Activated CD4-positive, alpha-beta T cell treated with anti-CD3 and anti-CD28 coated beads for 48 hours (primary cell): Measurements from ENCODE around the gene CYBC1.

ENCODE experiments used
- DNase-seq: peaks from one replicate; pipeline ENCODE4 v3.0.0-alpha.2; 2020

Gene CYBC1

DNA sequence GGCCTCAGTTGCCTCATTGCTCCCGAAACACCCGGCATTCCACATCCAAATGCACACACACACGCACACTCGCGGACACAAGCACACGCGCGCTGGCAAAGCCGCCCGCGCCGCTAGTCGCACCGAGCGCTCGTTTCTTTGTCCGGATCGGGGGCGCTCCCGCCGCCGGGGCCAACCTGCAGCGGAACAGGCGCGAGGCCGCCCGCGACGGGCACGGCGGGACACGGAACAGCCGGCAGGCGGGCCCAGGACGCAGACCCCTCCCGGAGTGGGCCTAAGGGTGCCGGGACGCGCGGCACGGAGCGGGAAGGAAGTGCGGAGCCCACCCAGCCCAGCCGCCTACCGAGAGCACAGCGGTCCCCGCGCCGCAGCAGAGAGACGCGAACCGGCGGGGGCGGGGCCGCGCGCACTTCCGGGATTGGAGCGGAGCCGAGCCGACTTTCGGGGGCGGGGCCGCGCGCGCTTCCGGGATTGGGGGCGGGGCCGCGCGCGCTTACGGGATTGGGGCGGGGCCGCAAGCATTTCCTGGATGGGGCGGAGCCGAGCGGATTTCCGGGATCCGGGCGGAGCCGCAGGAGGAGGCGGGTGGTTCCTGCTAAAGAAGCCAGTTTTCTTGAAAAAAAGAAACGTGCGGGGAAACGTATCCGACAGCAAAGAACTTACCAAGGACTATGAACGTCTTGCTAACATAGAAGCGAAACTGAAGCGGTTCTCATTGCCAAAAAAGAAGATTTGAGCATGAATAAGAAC is at the start of gene CYBC1:
TSS of gene CYBC1 (minus strand) at position 396 of the 750 bp plus-strand sequence. CDS start 1,498 bp downstream, outside the sequence.
- peak; percentile 97 for DNase-seq

GRCh38 chr17:82497483-82498405 is 47.2 kb upstream of the CYBC1 start:
- peak; percentile 52 for DNase-seq

DNA sequence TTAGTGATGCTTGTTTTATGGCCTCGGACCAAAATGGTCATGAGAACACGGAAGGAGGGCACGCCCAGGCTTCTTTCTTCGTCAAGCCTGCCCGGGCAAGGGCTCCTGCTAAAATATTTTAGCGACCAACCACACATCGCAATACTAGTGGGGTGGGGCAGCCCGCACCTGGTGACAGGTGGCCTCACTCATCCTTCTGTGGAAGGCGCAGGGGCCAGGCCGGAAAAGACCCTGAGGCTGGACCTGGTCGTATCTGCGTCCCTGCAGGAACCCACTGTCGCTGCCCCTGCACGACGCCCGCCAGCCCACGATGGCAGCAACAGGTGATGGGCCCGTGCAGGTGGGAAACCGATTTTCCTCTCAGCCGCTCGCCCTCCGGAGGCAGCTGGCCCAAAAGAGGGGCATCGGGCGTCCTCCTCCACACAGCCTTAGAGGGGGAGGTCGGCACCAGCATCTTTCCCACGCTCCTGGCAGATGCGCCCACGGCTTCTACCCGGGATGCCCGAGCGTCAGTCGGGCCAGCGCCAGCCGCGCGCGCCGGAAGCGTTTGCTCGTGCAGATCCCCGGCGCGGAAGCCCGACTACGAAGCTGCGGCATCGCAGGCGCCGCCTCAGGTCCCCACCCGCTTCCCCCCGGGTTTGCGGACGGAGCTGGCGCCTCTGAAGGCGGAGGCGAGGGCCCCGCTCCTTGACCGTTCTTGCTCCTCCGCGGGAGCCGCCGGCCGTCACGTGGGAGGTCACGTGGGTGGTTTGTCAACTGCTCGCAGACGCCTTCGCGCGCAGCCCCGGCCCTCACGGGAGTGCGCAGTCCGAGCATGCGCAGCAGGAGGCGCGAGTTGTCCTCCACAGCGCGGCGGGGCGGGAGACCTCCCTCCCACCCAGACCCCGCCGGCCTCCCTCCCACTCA is 46.2 kb upstream of the CYBC1 start:
- peak; percentile 94 for DNase-seq

DNA sequence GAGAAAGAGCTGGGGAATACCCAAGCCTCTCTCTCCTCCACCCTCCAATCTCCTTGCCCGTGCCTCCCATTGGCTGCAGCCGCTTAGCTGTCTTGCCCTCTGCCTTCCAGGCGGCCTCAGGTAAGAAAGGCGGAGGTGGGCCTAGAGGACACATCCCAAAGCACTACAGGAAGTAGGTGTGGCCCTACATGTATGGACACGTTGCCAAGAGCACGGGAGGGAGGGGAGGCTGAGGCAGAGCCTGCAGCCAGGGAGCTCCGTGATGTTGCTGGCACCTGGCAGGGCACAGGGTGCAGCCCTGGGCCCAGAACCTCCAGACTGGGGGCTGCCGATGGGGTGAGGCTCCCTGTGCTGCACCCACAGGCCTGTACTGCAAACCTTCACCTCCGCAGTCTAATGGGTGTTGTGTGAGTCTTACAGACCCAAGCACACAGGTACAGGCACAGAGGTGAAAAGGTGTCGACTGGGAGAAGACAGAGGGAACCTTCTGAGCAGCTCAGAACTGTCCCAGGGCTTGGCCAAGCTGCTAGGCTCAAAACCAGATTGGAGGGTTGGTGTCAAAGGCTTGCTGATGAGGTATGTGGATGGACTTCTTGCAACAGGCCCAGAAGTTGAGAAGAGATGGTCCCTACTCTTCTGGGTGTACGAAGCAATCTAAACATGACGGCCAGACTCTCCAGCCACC is 45.4 kb upstream of the CYBC1 start:
- no peak for DNase-seq

GRCh38 chr17:82494236-82495055 is 43.9 kb upstream of the CYBC1 start:
- peak; percentile 91 for DNase-seq

- DNase-seq, result no peak
These were observed 42.8 kb upstream of the CYBC1 start for GRCh38 chr17:82493226-82493781.

DNA sequence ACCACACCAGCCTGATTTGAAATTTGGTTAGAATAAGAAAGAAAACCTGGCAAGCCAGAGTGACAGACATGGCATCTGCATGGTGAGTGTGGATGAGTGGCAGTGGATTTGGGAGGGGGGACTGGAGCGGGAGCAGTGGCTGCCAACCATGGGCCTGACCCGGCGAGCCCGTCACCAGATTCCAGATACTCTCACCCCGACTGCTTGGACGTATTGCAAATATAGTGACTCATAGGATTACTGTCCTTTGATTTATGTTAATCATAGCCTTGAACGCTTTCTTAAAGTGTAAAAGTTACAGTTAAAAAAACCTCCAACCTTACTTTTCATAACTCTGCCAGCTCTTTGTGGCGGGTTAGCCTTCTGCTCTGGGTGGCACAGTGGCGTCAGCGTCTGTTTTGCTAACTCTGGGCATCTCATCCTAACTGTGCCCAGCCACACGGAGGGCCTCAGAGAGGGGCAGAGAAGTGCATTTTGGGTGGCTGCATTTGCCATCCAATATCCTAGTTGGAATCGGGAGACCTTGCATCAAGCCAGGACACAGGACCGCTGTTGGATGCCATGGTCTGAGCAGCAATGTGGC is 42.2 kb upstream of the CYBC1 start:
- no peak for DNase-seq

DNA sequence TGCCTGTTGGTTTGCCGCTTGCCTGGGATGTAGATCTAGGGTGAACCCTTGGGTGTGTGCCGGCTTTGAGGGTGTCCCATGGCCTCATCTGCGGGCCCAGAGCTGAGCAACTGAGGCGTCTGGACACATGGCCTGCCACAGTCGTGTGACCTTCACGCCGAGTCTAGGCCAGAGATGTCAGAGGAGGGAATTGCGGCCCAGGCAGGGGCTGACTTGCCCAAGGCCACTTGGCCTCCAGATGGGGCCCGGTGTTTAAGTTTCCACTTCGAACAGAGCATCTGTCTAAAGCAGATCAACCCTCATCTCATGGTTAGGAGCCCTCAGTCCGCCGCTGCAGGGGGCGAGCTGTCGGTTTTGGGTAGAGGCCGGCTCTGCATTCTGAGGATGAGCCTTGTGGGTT is 41.0 kb upstream of the CYBC1 start:
- no peak for DNase-seq

DNA sequence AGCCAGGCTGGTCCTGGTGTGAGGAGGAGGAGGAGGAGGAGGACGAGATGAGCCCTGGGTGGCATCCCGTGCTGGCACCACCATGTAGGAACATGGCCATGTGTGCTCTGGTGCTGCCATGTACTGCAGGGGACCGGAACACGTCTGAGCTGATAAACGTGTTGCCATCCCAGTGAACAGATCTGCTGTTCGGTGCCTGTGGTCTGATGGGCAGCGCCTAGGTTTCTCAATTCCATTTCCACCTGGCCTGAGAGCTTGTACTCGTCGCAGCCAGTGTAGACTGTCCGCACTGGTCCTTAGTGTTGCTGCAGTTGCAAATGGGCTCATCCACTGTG is 40.6 kb upstream of the CYBC1 start:
- DNase-seq, result no peak

DNA sequence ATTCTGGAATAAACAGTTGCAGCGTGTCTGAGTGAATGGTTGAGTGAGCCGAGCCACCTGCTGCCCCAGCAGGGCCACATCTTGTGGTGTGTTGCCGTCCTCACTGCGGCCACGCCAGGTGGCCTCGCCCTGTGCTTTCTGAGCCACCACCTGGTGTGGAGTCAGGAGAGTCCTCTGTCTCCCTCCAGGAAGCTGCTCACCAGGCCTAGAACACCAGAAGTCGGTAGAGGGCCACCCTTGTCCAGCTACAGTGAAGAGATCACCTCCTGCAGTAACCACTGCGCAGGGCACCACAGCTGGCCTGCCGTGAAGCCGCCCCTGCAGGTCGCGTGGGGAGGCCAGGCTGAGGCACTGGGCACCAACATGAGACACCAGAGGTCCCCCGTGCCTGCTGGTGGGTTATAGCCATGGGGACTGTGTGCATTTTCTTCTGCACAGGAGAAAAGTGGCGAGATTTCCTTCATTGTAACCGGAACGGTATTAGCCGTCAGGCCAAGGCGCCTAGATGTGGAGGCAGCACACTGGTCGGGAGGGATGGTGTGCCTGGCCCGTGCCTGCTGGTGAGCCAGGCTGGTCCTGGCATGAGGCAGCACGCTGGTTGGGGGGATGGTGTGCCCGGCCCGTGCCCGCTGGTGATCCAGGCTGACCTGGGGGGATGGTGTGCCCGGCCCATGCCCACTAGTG is 40.1 kb upstream of the CYBC1 start:
- no peak for DNase-seq

DNA sequence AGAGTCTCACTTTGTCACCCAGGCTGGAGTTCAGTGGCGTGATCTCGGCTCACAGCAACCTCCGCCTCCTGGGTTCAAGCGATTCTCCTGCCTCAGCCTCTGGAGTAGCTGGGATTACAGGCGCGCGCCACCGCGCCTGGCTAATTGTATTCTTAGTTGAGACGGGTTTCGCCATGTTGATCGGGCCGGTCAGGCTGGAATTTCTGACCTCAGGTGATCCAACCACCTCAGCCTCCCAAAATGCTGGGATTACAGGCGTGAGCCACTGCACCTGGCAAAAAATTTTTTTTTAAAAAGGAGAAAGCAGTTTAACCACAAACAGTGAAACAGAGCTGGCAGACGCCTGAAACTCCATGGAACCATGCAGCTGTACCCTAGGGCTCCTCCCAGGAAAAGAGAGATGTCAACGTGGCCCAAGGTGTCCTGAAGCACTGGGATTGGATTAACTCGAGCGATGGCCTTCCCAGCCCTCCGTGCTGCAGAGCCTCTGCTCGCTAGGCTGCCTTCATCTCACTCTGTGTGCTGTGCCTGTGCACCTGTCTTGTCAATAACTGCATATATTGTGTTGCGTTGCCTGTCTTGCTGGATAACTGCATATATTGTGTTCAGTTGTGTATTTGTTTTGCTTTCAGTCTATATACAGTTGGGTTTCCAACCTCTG is 39.4 kb upstream of the CYBC1 start:
- DNase-seq, result no peak

DNA sequence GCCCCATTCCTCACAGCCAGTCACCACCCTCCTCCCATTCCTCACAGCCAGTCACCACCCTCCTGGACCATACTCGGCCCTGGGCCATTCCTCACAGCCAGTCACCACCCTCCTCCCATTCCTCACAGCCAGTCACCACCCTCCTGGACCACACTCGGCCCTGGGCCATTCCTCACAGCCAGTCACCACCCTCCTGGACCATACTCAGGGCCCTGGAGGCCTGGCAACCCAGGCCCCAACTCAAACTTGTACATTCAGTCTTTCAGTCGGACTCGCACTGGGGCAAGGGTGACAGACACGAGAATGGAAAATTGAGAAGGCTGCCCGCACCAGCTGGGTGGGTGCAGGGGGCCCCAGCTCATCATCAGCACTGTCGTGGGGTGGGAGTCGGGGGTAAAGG is 38.6 kb upstream of the CYBC1 start:
- no peak for DNase-seq

DNA sequence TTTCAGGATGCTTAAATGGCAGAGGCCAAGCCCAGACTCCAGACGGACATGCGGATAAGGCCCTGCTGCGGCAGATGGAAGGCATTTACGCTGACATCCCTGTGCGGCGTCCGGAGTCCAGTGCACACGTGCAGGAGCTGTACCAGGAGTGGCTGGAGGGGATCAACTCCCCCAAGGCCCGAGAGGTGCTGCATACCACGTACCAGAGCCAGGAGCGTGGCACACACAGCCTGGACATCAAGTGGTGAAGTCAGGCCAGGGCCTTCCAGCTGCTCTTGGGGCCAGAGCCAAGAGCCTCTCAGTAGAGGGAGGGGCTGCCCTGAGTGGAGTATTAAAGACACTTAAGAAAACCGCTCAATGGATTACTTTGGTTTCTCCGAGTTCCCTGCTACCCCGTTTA is 37.4 kb upstream of the CYBC1 start:
- DNase-seq, result no peak

DNA sequence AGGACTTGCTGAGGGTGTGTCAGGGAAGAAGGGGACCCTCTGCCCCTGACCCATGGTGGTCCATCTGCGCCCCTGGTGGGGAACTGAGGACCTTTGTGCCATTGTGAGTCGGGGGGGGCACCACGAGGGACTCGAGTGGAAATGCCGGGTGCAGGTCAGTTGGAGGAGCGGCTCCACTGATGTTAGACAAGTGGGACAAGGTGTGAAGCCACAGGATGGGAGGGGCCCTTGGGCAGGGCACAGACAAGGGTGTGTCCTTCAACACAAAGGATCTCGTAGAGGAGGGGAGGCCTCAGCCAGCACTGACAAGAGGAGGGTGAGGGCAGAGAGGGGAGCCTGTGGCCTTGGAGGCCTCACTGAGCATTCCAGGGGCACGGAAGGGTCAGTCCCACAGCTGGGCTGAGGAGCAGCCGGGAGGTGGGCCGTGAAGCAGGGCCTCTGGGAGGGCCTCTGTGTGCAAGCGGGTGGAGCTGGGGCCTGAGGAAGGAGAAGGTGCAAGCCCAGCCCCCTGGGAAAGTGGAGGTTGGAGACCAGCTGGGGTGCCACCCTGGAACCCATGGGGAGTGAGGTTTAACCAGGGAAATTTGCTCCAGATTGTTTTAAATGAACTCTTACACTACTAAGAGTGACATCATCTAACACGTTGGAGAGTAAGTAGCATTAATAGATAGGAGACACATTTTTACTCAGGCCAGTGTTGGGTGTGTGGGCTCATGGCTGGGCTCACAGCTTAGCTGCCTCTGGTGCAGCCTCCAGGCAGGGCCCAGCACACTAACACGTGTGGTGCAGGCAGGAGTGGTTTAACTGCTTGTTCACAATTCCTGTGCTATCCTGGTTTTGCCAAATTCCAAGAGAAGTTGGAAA is 35.9 kb upstream of the CYBC1 start:
- no peak for DNase-seq

DNA sequence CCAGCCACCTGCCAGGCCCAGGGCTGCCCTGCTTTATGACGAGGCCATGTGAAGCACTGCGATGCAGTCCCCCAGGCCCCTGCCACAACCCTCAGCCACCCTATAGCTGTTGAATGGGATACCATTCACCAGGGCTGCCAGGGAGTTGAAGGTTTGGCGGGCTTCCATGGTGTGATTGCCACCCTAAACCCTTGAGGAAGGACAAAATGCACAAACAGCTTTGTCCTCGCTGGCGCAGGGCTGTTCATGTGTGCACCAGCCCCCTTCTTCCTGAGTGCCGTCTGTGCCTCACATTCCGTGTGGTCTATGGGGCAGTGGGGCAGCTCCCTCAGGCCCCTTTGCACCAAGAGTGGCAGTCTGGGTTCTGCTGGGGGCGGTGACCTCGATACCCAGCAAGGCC is 33.3 kb upstream of the CYBC1 start:
- DNase-seq, result no peak

DNA sequence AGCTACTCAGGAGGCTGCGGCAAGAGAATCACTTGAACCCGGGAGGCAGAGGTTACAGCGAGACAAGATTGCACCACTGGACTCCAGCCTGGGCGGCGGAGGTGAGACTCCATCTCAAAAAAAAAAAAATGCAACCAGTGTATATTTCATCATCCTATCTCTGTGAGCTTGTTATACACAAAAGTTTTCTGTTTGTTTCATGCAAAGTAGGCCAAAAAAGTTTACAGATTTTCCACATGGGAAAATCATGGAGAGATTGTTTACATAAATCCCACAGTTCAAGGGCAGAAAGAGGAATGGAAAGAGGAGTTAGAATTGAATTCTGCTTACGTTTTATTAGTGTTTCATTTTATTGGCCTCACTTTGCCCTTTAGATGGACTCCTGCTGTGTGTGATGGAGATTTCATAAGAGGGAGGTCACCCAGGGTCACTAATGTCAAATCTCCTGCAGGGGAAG is 32.7 kb upstream of the CYBC1 start:
- DNase-seq, result no peak

- no peak for DNase-seq
These were observed 29.8 kb upstream of the CYBC1 start for GRCh38 chr17:82480318-82480717.

DNA sequence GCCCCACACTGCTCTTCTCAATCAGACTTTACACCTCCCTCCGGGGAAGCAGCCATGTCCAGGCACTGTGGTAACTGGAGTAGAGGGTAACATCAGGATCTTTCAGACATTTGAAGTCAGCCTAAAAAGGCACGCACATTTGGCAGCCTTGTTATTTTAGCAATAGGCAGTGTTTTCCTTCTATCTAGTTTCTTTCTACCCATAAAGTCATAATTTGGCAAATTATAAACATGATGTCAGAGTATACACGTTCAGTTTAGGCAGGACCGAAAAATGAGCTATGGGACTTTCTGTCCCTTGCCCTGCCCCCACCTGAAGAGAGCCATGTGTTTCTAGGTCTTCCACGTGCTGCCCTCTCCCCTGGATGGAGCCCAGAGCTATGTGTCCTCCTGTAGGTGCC is 29.1 kb upstream of the CYBC1 start:
- no peak for DNase-seq

DNA sequence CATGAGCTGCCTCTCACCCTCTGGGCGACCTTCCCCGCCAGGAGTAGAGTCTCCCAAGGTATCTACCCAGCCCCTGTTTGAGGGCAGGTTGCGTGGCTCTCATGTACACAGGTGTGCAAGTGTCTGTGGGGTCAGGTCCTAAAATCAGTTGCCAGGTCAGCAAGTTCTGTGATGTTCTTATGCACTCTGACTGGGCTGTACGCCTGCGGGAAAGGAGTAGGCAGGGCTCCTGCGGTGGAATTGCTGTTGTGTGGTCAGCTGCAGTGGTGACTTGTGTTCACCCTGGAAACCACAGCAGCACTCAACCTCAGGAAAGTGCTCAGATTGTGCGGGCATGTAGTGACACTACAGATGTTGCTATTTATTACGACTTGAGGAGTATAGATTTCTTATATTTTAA is 27.4 kb upstream of the CYBC1 start:
- no peak for DNase-seq
